Measurements from ENCODE around the gene DPP6.
"Not testable (repeated sequence)": the region's sequence is repeated elsewhere in the genome, so short reads cannot be mapped to it uniquely, and the experiment has no call there.

DPP6 gene

DNA sequence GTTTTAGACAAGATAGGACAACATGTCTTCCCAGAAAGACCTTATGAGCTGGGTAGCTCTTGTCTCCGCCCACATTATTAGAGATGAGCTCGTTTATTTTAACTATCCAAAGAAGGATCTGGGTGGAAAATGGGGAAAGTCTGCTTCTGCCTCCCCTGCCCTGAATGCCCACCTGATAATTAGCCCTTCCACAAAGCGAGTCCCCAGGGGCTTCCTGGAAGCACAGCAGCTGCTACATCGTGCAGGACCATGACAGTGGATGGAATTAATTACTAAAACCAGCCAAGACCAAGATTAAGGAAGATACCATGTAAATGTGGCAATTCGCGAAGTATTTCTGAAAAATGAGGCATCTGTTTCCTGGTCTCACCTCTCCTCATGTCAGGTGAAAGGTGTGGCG, 576.4 kb downstream of the DPP6 start:
- no peak for DNase-seq

DNA sequence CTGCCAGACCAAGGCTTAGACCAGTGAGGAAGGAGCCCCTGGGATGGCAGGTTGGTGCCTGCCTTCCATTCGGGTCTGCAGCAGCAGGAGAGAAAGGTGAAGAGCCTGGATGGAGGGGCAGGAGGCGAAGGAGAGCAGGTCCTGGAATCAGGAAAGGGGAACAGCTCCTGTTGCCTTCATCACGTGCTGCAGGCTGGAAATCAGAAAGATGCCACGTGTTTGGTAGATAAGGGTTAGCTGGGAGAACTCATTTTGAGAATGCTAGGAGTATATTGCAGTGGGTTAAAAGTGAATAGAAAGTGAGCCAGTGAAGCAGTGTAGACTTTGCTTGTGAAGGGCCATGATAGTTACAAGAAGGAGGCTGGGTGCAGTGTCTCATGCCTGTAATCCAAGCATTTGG, 579.0 kb downstream of the DPP6 start:
- no peak for DNase-seq

DNA sequence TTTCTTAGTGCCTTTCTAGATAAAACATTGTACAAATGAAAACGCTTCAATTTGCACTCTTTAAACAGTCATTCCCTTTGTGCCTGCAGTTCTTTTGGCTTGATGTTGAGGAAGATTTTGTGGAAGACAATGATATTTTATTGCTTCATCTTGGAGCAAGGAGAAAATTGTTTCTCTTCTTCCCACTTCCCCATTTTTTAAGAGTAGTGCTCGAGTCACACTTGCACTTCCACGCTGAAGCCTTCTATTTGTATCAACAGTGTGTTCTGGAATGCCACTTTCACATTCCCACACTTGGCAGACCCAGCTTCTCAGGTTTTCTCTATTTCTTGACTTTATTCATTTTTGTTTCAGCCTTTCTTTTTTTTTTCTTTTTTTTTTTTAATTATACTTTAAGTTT, 581.4 kb downstream of the DPP6 start:
- DNase-seq, result no peak

DNA sequence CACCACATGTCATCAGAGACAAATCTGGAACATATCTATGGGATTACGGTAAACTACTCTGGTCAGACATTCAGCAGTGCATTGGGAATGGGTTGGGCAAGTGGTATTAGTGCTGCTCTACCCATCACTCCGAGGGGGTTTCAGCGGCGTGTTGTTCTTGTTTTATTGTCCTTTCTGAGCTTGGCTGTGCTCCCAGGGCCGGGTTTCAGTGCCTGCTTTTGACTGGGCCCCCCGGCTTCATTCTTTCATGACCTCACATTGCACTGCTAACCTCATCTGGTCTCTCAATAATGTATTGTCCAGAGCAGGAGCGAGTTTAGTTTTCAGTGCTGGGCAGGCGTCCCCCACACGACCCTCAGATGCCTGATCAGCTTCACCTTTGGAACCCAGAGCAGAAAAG, 586.1 kb downstream of the DPP6 start:
- DNase-seq, result no peak

DNA sequence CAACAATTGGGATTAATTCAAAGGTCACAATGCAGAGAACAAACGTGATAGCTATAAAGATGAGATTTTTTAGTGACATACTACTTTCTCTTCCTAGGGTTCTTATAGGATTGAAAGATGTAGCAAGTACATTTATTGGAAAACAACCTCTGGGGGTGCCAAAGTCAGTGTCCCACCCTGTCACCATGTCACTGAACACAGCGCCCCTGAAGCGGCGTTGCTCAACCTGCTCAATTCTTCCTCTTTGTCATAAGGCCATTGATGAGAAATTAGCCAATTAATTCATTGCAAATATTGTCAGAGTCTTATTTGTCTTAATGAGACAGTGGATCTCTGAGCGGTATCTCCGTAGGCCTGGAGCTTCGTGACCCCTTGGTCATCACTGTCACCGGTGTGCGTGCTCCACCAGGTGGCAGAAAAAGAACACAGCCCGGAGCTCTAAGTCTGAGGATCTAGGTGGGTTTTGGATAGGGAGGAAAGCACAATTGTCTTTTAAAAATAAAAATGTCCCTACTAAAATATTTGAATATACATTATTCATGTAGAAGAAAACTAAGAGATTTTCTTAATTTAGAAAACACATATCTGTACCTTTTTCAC, 588.2 kb downstream of the DPP6 start:
- no peak for DNase-seq

DNA sequence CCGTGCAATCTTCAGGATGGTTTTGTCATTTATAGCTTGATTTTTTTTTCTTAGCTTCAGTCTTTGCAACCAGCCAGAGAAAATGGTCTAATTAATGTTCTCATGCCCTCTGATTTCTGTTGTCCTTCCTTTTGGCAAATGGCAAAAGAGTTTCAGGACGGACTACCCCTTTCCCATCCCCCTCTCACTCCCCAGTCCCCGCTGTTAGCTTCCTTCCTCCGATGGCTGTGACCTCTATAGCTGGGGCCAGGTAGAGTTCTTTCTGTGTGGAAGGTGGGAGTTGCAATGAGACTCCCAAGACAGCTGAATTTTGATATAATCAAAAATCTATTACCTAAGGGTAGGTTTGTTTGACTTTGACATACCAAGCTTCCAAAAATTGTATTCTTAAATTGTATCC, 588.7 kb downstream of the DPP6 start:
- DNase-seq, result no peak

DNA sequence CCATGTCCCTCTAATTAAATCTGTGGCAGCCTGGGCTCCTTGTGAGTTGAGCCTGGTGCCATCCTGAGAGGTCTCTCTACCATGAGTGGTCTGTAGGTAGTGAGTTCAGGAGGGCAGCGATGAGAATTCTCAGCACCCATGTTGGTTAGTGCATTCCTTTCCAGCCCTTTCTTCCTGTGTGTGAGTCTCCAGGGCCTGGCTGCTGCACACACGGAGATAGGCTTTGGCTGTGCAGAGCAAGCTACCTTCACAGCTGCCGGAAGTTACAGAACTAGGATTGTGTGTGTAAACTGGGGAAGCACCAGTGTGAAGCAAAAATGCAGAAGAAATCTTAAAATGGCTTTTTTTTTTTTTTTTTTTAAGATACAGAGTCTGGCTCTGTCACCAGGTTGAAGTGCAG, 592.2 kb downstream of the DPP6 start:
- DNase-seq, result no peak

DNA sequence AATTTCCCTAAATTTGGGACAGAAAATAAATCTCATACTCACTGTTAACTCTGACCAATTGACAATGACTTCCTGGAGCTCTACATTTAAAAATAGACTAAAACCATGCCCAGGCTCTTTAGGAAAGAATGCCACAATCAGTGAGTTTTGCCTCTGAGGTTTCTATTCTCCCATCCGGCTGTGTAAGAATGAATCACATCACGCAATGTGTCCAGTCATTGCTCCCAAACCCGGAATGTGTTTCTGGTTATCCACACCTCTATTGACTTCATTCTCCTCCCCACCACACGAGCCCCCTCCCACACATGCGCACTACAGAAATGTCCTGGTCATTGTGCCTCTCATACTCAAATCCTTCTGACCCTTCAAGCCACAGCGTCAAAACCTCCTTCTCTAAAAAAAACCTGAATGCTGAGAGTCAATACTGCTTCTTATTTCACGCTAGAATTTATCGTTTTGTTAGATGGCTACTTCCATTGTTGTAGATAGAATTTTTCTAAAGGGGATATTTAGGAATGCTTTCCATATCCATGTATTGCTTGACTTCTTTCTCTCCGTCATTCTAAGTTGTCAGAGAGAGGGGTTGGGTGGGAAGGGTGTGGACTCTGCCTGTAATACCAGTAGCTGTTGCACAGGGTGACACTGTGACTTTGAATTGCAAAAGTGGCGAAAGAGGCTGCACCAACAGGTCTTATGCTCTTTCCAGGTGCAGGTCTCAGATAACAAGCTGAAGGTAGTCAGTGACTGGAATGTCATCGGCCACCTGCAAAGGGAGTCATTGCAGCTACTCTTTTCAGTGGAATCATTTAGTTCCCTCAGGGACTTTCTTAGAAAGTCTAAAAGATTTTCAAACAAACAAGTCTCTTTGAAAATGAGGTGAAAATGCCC, 594.2 kb downstream of the DPP6 start:
- DNase-seq, result no peak

DNA sequence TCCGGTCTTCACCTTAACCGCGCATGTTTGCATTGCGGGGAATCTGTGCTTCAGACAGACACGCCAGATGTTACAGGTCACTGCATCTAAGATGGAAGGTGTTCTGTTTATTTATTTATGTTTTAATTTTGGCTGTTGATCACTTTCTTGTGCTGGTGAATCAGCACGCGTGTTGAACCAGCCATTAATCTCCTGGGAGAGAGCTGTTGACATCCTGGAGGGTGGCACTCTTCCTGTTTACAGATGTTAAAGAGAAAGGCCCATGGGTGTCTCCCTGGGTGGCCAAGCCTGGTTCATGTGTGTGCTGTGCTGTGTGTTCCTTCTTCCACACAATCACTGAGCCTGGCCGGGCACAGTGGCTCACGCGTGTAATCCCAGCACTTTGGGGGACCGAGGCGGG, 595.4 kb downstream of the DPP6 start:
- no peak for DNase-seq

DNA sequence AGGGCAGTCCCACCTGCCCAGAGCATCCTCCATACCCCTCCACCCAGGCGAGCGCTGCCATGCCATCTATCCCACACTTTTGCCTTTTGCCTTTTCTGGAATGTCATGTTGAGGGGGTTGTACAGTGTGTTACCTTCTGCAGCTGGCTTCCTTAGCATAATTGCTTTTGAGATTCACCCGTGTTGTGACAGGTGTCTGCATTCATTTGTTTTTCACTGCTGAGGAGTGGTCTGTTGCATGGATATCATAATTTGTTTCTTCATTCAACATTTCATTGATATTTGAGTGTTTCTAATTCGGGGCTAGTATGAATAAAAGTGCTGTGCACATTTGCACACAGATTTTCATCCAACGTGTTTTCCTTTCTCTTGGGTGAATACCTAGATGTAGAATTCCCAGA, 596.8 kb downstream of the DPP6 start:
- no peak for DNase-seq

DNA sequence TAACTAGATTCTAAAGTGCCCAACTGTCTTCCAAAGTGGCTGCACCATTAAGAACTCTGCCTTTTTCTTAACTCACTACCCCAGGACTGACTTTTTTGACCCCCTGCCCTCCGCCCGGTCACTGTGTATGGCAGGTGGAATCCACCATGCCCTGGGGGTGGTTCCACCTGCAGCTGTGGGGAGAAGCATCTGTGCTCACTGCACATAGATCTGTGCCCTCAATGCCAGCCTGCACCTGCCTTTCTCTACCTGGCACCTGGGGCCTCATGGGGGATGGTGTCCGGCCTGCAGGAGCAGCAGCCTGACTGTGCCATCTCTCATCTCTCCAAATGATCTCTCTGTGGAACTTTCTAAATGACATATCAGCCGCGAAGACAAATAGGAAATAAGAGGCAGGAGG, 597.2 kb downstream of the DPP6 start:
- DNase-seq, result no peak

DNA sequence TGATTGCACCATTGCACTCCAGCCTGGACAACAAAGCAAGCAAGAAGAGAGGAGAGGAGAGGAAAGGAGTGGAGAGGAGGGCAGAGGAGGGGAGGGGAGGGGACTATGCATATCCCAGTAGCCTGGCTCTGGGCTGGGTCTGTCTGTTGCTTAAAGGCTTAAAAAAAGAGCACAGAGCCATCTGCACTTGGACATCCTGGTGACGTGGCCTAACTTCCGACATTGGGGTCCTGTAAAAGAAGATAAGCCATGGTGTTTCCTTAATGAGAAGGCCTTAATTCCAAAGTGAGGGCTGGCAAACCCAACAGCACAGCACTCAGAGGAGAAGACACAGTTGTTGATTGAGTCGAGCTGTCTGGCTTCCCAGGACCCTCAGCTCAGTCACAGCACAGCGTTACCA, 598.1 kb downstream of the DPP6 start:
- DNase-seq, result no peak

DNA sequence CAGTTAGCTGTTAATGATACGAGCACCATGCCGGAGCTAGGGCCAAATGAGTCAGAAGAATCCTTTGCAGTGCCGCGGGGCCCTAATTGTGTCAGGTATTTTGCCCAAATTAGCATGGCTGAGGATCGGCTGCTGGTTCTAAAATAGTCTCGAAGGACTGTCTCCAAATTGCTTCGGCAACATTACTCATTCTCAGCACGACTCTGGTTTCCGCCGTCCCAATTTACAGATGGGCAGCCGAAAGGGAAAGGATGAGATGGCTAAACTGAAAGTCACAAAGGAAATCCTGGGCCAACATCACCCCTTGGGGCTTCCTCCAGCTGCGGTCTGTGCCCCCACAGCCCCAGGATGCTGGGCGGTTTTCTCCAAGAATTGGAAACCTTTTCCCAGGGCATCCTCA, 599.3 kb downstream of the DPP6 start:
- no peak for DNase-seq

DNA sequence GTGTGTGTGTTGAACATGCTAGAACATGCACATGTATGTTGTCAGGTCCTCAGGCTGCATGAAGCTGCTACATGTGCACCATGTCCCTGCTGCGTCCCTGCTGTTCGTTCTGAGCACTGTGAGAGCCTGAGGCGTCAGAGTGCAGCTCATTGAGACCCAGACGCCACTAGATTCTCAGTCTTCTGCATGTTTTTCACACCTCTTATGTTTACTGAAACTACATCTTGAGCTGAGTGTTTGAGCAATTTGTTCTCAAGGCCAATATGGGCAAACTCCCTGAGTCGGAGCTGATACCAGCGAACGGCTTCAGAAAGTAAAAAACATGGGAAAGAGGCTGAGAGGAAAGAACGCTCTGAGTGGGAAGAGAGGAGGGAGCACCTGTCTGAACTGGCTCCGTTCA, 600.4 kb downstream of the DPP6 start:
- no peak for DNase-seq

DNA sequence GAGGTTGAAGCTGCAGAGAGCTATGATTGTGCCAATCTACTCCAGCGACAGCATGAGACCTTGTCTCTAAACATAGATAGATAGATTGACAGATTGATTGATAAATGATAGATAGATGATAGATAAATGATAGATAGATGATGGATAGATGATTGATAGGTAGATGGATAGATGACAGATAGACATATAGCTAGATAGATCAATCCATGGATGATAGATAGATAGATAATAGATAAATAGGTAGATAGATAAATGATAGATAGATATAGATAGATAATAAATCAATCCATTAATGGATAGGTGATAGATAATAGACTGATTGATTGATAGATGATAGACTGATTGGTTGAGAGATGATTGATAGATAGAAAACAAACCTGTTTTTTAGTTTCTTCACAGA, 601.1 kb downstream of the DPP6 start:
- no peak for DNase-seq

DNA sequence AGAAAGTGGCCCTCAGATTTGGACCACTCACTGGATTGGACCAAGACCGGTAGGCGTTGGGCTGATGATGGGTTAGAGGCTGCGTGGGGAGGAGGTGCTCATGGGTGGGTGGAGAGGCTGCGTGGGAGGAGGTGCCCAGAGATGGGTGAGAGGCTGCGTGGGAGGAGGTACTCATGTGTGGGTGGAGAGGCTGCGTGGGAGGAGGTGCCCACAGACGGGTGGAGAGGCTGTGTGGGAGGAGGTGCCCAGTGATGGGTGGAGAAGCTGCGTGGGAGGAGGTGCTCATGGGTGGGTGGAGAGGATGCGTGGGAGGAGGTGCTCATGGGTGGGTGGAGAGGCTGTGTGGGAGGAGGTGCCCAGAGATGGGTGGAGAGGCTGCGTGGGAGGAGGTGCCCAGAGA, 604.4 kb downstream of the DPP6 start:
- DNase-seq, result no peak

DNA sequence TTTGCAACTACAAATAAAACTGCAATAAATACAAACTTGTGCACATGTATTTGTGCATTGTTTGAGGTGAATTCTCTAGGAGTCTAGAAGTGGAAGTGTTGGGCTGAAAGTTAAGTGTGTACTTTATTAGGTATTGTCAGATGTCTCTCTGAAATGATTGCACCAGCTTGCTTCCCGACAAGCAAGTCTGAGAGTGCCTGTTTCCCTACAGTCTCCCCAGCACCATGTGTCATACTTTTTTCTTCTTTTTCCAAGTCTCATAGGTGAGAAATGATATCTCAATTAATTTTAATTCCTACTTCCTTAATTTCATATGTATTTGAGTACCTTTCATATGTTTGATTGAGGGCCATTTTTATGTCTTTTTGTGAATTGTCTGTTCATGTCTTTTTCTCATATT, 614.6 kb downstream of the DPP6 start:
- DNase-seq, result no peak

DNA sequence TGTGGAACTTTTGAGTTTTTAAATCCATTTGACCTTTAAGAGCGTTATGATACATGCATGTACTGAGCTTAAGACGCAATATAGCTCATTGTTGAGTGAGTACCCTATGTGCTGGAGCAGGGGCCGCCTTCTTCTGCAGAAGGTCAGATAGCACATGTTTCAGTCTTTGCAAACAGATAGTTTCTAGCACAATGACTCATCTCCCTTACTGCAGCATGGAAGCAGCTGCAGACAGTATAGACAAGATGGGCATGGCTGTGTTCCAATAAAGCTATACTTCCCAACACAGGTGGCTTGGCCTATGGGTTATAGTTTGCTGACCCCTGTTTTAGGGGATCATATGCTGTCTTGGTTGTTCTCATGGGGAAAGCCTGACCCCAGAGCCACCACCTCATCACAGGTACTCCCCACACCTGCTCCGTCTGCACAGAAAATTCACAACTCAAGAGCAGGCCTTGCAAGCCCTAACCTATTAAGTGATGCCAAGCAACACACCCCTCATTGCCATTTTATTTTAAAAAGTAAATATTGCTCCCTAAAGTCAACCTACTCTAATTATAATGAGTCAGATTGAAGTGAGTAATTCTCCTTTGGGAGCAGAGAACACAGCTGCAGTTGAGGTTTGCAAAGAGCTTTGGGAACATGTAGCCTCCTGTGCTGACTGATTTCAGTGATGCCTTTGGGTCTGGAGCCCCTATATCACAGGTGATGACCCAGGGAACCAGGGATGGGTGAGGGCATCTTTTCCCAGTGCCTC, 620.6 kb downstream of the DPP6 start:
- DNase-seq, result no peak

DNA sequence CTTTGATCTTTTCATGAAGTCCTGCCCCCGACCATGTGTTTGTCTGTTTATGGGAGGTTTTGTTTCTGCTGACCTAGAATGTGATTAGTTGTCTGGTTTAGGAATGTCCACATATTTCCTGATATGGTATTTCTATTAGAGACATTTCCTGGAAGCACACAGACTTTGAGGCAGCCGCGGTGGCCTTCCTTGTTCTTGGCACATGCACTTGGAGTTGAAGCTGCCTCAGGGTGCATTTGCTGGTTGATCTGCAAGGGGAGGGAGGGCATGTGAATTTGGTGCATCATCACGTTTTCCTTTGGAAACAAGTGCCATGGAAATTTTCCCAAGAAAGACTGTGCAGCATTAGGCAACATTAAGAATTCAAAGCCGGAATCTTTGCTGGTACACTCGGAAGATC, 622.0 kb downstream of the DPP6 start:
- DNase-seq, result no peak

DNA sequence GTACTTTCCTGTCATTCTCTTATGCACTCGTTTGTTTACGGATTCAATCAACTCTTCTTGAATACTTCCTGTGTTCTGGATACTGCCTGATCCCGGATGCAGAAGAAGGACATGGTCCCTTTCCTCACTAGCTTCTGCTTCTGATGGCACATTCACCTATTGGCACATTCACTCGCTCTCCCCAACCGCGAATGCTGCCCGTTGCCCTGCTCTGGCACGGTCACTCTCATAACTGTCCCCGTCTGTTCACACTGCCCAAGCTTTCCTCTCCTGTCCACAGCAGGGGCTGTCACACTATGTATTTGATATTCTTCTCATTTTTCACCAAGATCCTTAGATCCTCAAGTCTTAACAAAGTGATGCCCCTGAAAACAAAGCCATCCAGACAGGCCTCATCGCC, 623.4 kb downstream of the DPP6 start:
- DNase-seq, result no peak

DNA sequence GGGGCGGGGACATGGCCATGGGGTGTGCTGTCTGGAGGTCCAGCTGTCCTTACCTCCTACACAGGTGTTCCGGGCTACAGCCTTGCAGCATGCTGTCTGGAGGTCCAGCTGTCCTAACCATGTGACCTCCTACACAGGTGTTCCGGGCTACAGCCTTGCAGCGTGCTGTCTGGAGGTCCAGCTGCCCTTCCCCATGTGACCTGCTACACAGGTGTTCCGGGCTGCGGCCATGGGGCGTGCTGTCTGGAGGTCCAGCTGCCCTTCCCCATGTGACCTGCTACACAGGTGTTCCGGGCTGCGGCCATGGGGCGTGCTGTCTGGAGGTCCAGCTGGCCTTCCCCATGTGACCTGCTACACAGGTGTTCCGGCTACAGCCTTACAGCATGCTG, 623.8 kb downstream of the DPP6 start:
- DNase-seq, result not testable (repeated sequence)

DNA sequence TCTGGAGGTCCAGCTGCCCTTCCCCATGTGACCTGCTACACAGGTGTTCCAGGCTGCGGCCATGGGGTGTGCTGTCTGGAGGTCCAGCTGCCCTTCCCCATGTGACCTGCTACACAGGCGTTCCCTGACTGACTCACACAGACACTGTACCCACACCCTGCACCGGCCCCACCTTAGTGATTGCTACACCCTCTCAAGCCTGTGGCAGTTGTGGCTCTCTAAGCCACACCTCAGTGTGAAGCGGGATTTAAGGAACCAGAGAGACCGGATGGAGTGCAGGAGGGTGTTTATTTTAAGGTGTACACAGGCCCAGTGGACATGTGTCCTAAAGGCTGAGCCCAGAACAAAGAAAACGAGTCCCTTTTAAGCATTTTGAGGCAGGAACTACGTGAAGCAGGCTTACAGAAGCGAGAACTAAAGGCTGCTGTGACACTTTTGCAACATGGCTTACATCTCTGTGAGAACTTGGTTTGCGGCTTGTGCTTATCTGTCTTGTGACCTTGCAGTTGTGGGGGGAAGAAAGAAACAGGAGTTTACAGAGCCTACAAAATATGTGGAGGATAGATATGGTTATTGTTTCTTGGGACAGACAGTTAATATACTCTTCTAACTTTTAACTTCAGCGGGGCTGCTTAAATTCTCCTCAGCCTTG, 624.4 kb downstream of the DPP6 start:
- no peak for DNase-seq

DNA sequence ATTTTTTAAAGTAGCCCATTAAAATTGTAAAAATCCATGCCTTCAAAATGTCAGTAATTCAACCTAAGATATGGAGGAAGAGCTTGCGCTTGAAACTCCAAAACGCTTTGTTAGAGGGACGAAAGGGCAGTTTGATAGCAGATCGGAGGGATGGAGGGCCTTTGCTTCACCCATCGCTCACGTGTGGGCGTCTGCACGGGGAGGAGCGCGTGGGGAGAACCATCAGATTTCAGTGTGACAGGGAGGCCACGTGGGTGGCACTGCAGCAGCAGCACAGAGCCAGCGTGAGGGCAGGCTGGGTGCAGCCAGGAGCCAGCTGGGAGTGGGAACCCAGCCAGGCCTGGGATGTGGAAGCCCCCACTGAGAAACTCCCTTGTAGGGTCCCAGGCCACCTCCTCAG, 625.3 kb downstream of the DPP6 start:
- no peak for DNase-seq

Measured in inflammatory macrophage treated with lipopolysaccharide for 4 hours (primary cell).